ENCODE data around the gene PDF. TPM values are rescaled to one million over a fixed set of nuclear protein-coding genes. Genes with fewer than 3 reads are reported as not detected.

The PDF gene
- total RNA-seq, 1 donor from 2014 or later: 32.3 TPM

DNA sequence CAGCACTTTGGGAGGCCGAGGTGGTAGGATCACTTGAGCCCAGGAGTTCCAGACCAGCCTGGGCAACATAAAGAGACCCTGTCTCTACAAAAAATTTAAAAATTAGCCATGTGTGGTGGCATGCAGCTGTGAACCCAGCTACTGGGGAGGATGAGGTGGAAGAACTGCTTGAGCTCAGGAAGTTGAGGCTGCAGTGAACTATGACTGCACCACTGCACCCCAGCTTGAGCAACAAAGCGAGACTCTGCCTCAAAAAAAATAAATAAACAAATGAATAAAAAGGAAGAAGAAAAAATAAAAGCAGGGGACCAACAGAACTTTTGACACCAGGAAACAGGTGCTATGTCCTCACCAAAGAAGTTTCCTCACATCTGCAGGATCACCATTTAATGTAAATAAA is 41.2 kb upstream of the PDF start:
- Histone ChIP-seq H3K36me3 (ENCODE audit: control insufficient read depth, insufficient read depth, low read length) (no peaks in the 10 kb centered on the region), H3K4me3 (ENCODE audit: low read depth, low read length) (no peak overlapping the region), H3K27me3 (ENCODE audit: control insufficient read depth, insufficient read depth, low read length) (no peaks in the 10 kb centered on the region)
- no peak for DNase-seq (ENCODE audit: low read depth)
- TF ChIP-seq, protein P1, sequence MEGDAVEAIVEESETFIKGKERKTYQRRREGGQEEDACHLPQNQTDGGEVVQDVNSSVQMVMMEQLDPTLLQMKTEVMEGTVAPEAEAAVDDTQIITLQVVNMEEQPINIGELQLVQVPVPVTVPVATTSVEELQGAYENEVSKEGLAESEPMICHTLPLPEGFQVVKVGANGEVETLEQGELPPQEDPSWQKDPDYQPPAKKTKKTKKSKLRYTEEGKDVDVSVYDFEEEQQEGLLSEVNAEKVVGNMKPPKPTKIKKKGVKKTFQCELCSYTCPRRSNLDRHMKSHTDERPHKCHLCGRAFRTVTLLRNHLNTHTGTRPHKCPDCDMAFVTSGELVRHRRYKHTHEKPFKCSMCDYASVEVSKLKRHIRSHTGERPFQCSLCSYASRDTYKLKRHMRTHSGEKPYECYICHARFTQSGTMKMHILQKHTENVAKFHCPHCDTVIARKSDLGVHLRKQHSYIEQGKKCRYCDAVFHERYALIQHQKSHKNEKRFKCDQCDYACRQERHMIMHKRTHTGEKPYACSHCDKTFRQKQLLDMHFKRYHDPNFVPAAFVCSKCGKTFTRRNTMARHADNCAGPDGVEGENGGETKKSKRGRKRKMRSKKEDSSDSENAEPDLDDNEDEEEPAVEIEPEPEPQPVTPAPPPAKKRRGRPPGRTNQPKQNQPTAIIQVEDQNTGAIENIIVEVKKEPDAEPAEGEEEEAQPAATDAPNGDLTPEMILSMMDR (IDR thresholded peaks at IDR 0.05; ENCODE audit: insufficient read depth, low read length, poor library complexity, severe bottlenecking): no peak

DNA sequence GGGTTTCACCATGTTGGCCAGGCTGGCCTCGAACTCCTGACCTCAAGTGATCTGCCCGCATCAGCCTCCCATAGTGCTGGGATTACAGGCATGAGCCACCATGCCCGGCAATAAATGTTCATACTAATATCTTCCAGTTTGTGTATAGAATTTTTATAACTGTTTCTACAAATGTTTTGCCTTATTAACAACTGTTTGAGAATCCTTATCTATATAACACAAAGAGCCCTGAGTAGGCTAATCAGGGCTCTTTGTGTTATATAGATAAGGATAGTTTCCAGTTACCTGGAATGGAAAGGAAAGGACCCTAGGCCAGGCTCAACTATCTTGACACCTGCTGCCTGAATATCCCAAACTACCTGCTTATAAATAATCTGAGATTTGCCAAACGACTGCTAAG is 38.5 kb upstream of the PDF start:
- Histone ChIP-seq H3K36me3 (ENCODE audit: control insufficient read depth, insufficient read depth, low read length) (no peaks in the 10 kb centered on the region), H3K4me3 (ENCODE audit: low read depth, low read length) (no peak overlapping the region), H3K27me3 (ENCODE audit: control insufficient read depth, insufficient read depth, low read length) (no peaks in the 10 kb centered on the region)
- DNase-seq (ENCODE audit: low read depth): no peak
- TF ChIP-seq, protein P1 (IDR thresholded peaks at IDR 0.05; ENCODE audit: insufficient read depth, low read length, poor library complexity, severe bottlenecking): no peak

DNA sequence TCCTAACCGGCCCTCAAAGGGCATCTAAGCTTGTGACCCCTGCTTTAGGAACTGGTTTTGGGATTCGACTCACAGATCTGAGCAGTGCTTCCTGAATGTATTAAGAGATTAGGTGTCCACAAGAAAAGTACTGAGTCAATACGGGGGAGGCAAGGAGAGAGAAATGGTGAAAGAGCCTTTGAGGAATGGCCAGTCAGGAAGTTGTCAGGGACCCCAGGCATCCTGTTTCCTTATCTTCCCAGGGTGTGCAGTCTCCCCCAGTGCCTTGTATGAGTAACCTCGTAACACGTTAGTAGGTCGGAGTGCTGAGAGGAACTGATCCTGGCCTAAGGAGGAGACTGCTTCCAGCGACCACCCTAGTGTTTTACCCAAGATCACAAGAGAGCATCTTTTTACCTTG is 37.6 kb upstream of the PDF start:
- no peaks in the 10 kb centered on the region for H3K36me3 ChIP-seq (ENCODE audit: control insufficient read depth, insufficient read depth, low read length)
- DNase-seq (ENCODE audit: low read depth): no peak
- no peak overlapping the region for H3K4me3 ChIP-seq (ENCODE audit: low read depth, low read length)
- H3K27me3 ChIP-seq (ENCODE audit: control insufficient read depth, insufficient read depth, low read length): no peaks in the 10 kb centered on the region
- TF ChIP-seq, protein P1 (IDR thresholded peaks at IDR 0.05; ENCODE audit: insufficient read depth, low read length, poor library complexity, severe bottlenecking): no peak

DNA sequence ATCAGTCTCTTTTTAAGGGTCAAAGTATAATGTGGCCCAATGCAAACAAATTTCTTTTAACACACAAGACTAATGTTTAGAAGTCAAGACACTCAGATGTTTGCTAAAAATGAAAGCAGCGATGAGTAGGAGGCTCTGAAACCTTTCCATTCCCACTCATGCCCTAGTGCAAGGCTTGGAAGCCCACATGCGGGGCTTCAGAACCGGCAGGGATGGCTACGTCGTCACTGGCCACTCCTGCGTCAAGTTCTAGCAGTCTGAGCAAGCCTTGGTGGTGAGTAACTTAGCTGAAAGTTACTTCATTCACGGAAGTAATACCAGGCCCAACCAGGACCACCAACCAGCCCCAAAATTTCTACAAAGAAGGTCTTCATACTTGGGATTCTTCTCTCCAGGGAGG is 36.0 kb upstream of the PDF start:
- TF ChIP-seq, protein P1 (IDR thresholded peaks at IDR 0.05; ENCODE audit: insufficient read depth, low read length, poor library complexity, severe bottlenecking): no peak
- no peak for DNase-seq (ENCODE audit: low read depth)
- no peak overlapping the region for H3K4me3 ChIP-seq (ENCODE audit: low read depth, low read length)
- no peaks in the 10 kb centered on the region for H3K27me3 ChIP-seq (ENCODE audit: control insufficient read depth, insufficient read depth, low read length)
- H3K36me3 ChIP-seq (ENCODE audit: control insufficient read depth, insufficient read depth, low read length): no peaks in the 10 kb centered on the region

DNA sequence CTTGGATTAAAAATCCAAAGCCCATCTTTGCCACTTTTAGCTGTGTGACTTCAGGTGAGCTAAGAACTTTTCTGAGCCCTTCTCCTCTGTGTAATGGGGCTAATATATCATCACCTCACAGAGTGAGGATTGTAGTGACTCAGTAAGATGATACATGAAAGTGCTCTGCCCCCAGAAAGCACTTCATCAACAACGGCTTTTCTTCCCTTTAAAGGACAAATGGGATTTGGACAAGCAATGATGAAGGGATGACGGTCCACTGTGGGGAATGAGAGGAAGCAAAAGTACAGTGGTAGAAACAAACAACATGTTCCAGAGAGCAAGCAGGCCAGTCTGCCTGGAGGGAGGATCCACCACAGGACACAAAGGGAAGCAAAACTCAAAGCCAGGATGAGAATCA is 35.5 kb upstream of the PDF start:
- no peaks in the 10 kb centered on the region for H3K27me3 ChIP-seq (ENCODE audit: control insufficient read depth, insufficient read depth, low read length)
- no peaks in the 10 kb centered on the region for H3K36me3 ChIP-seq (ENCODE audit: control insufficient read depth, insufficient read depth, low read length)
- TF ChIP-seq, protein P1 (IDR thresholded peaks at IDR 0.05; ENCODE audit: insufficient read depth, low read length, poor library complexity, severe bottlenecking): no peak
- no peak for DNase-seq (ENCODE audit: low read depth)
- H3K4me3 ChIP-seq (ENCODE audit: low read depth, low read length): no peak overlapping the region

DNA sequence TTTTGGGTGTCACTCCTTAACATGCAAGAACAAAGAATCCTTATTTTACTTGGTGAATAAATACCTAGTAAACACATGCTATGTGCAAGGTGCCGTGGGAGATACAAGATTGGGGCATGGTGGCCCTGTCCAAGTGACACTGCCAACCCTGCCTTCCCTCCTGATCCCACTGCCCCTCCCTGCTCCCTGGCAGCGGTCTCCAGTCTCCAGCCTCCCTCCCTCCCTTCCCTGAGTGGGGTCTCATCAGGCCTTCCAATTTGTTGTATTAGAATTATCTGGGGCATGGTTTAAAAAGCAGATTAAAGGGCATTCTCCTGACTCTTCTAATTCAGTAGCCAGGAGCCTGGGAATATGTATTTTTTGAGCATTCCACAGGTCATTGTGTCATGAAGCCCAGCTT is 33.7 kb upstream of the PDF start:
- no peak for DNase-seq (ENCODE audit: low read depth)
- no peaks in the 10 kb centered on the region for H3K27me3 ChIP-seq (ENCODE audit: control insufficient read depth, insufficient read depth, low read length)
- TF ChIP-seq, protein P1 (IDR thresholded peaks at IDR 0.05; ENCODE audit: insufficient read depth, low read length, poor library complexity, severe bottlenecking): no peak
- no peak overlapping the region for H3K4me3 ChIP-seq (ENCODE audit: low read depth, low read length)
- no peaks in the 10 kb centered on the region for H3K36me3 ChIP-seq (ENCODE audit: control insufficient read depth, insufficient read depth, low read length)

Measured in kidney epithelial cell (primary cell).